Activated naive CD4-positive, alpha-beta T cell treated with Interleukin-2 at 50 U/mL for 16 hours (primary cell): ENCODE results near the gene PKD2.
"Not testable (repeated sequence)": the region's sequence is repeated elsewhere in the genome, so short reads cannot be mapped to it uniquely, and the experiment has no call there.

Source experiments
- DNase-seq: peaks from one replicate; pipeline ENCODE4 v3.0.0-alpha.2; 2020

Gene PKD2

GRCh38 chr4:87989765-87990164, 17.7 kb upstream of the PKD2 start:
- DNase-seq, result no peak

- DNase-seq, result no peak
These were observed 12.0 kb upstream of the PKD2 start for GRCh38 chr4:87995435-87995834.

DNA sequence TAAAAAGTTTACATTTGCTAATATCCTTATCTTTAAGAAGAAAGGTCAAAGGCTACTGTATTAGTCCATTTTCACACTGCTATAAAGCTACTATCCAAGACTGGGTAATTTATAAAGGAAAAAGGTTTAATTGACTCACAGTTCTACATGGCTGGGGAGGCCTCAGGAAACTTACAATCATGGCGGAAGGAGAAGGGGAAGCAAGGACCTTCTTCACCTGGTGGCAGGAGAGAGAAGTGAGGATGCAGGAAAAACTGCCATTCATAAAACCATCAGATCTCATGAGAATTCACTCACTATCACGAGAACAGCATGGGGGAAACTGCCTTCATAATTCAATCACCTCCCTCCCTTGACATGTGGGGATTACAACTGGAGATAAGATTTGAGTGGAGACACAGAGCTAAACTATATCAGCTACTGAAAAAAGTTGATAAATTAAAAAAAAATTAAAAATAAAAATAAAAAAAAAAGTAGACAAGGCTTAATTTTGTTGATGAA, 8.2 kb upstream of the PKD2 start:
- DNase-seq, result not testable (repeated sequence)

- DNase-seq, result no peak
These were observed 5.6 kb upstream of the PKD2 start for GRCh38 chr4:88001871-88002270.

- DNase-seq, result no peak
These were observed 4.6 kb upstream of the PKD2 start for GRCh38 chr4:88002786-88003185.

- DNase-seq, result no peak
These were observed 4.2 kb upstream of the PKD2 start for GRCh38 chr4:88003261-88003660.

GRCh38 chr4:88005076-88005475, 2.4 kb upstream of the PKD2 start:
- no peak for DNase-seq

DNA sequence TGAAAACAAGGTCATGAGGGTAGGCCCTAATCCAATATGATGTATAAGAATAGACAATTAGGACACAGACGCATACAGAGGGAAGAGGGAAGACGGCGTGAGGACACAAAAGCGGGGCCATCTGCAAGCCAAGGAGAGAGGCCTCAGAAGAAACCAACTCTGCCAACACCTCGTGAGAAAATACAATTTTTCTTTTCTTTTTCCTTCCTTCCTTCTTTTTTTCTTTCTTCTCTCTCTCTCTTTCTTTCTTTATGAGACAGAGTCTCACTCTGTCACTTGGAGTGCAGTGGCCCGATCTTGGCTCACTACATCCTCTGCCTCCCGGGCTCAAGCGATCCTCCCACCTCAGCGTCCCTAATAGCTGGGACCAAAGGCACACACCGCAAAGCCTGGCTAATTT, 1.5 kb upstream of the PKD2 start:
- no peak for DNase-seq

- no peak for DNase-seq
These were observed 505 bp upstream of the PKD2 start for GRCh38 chr4:88006956-88007303.

DNA sequence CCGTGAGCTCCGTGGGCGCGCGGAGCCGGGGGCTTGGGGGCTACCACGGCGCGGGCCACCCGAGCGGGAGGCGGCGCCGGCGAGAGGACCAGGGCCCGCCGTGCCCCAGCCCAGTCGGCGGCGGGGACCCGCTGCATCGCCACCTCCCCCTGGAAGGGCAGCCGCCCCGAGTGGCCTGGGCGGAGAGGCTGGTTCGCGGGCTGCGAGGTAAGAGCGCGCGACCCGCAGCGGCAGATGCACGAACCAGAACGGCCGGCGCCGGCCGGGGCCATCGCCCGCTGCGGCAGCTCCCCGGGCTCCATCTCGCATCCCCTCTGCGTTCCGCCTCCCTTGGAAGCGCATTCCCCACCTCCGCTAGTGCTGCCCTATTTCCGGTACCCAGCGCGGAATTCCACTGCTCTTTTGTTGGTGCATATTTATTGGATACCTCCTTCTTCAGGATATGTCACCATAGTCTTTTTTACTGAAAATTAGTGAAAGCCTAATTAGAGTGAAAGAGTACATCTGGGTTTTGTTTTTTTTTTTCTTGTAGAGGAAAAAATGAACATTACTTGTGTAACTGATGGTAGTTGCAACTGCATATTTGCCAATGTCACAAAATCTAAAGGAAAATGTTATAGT, 797 bp downstream of the PKD2 start:
- peak; percentile 8 for DNase-seq

DNA sequence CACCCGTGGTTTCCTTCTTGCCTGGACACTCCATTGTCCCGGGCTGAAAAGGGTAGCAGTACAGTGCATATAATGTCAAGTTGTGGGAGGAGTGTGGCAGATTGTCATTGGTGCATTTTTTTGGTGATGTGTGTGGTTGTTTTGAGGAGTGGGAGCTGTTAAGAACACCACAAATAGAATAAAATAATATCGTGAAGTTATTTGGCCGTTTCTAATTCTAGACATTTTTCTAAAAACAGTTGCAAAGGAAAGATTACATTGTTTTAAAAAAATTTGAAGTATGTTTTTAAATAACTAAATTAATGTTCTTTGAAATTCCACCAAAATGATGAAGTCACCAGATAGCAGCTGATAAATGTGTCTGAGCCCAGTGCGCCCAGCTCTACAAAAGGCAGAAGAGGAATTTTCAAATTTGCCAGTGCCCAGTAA, 1.3 kb downstream of the PKD2 start:
- no peak for DNase-seq

DNA sequence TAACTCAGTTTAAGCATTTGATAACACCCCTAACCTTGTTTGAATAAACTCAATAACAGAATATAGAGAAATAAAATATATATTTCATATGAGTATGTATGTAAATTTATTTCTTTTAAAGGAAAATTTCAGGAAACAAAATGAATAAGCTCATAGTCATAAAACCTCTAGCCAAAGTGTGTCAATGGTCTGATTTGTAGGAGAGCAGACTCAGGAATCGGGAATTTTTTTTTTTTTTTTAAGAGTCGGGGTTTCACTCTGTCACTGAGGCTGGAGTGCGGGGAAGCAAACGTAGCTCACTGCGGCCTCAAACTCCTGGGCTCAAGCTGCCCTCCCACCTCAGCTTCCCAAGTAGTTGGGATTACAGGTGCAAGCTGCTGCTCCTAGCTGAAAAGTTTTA, 2.4 kb downstream of the PKD2 start:
- no peak for DNase-seq

DNA sequence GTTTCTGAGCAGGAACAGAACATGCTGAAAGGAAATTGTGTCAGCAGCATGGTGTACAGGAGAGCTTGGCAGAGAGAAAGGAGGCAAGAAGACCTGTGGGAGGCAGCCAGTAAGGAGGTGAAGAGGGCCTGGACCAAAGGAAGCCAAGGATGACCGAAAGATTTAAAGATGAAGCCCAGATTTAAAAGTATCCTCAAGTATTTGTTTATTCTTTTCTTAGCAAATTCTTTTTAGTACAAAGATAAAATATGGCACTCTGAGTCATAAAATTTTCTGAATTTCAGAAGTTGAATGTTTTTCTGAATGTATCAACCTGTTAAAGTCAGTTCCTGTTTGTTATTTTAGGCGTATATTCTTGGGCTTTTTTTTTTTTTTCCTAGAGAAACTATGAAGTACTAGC, 3.5 kb downstream of the PKD2 start:
- no peak for DNase-seq

GRCh38 chr4:88012647-88013046, 5.2 kb downstream of the PKD2 start:
- DNase-seq, result no peak

DNA sequence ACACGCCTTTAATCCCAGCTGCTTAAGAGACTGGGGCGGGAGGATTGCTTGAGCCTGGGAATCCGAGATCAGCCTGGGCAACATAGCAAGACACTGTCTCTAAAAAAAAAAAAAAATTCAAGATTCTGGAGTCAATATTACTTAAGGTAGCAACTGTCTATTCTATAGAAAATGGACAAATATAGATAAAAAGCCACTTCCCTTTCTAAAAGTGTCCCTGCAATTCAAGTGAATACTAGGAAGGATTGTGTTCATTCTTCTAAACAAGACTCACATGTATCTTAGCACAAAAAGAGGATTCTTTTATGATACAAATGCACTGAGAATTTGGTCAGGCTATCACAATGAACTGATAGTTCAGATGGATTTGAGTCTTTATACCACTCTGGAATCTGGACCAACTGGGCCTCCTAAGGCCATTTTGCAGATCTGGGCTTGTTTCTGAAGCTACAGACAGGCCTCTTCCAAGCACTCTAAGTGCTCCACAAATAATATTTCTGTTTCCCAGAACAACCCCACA, 7.0 kb downstream of the PKD2 start:
- DNase-seq, result no peak

GRCh38 chr4:88015659-88016295, 8.3 kb downstream of the PKD2 start:
- DNase-seq, result no peak

DNA sequence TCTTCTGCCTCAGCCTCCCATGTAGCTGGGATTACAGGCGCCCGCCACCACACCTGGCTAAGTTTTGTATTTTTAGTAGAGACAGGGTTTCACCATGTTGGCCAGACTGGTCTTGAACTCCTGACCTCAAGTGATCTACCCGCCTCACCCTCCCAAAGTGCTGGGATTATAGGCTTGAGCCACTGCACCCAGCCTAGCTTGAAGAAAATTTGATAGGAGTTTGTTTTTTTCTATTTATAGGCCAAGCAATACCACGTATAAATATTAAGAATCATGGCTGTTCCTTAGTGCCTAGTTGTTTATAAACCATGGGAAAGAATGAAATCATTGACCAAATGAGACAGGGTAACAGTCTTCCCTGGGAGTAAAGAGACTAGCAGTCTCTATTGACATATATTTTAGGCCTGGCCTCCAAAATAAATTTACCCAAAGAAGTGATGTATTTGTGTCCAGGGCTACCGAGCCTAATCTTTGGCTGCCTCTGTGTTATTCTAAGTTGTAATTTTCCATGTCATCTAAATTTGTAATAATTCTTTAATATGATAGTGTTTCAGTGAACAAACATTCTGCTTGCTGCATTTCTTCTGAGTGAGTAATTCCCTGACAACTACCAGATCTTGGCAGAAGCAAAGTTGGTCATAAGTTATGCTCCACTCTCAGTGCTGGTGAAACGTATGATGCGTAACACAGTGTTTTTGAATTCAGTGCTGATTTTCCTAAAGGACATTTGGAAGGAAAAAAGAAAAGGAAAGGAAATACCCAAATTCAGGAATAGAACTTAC, 10.3 kb downstream of the PKD2 start:
- DNase-seq, result no peak

DNA sequence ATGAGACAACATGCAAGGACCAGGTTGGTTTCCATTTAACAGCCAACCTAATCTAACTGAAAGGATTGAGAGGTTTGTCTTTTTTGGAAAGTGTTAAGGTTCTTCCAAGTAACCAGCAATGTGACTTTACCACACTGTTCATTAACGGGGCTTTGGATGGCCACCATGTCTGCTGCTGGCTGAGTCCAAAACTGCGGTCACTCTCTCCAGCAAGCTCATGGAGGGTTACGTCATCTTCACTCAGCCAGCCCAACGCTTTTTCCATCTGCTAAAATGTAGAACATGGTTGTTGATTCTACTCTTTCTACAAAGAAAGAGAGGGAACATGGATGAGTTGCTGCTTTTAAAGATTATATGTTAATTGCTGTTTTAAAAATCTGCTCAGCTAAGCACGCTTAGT, 11.0 kb downstream of the PKD2 start:
- DNase-seq, result no peak

DNA sequence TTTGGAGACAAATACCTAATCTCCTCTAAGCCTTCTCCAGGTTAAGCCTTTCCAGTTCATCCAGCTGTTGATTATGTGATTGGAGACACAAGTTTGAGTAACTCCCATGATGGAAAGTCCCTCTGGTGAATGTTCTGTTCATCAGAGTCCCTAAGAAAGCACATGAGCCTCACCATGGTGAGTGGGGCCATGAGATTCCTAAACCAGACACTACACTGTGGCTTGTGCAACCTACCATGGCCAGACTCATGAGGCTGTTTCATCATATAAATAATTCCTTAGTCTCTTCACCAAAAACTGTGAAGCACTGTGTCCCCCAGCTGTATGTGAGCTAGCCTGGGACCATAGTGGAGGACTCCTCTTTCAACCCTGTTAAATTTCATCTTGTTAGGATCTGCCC, 14.4 kb downstream of the PKD2 start:
- no peak for DNase-seq

DNA sequence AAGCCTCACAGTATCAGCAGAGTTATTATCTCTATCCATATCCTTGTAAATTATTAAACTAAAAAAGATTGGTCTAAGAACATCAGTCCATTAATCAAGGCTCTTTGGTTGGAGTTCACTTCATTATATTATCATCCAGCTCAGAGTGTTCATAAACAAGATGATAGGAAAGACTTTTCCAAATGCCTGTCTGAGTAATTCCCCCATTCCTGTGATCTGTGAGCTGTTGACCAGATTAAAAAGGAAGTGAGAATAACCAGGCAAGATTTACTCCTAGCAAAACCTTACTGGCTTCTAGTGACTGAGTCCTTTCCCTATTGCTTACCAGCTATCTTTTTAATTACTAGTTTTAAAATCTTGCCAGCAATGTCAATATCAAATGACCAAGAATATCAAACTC, 14.9 kb downstream of the PKD2 start:
- no peak for DNase-seq

DNA sequence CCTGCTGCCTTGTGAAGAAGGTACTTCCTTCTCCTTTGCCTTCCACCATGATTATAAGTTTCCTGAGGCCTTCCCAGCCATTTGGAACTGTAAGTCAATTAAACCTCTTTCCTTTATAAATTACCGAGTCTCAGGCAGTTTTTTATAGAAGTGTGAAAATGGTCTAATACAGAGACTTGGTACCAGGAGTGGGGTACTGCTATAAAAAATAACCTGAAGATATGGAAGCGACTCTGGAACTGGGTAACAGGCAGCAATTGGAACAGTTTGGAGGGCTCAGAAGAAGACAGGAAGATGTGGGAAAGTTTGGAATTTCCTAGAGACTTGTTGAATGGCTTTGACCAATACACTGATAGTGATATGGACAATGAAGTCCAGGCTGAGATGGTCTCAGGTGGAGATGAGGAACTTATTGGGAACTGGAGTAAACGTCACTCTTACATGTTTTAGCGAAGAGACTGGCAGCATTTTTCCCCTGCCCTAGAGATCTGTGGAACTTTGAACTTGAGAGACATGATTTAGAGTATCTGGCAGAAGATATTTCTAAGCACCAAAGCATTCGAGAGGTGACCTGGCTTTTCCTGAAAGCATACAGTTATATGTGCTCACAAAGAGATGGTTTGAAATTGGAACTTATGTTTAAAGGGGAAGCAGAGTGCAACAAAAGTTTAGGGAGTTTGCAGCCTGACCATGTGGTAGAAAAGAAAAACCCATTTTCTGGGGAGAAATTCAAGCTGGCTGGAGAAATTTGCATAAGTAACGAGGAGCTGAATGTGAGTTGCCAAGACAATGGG, 18.6 kb downstream of the PKD2 start:
- not testable (repeated sequence) for DNase-seq

GRCh38 chr4:88027611-88028608, 20.5 kb downstream of the PKD2 start:
- no peak for DNase-seq
